Occipital lobe (tissue), 2 donors: Measurements from ENCODE around the gene CCL21. TPM values are rescaled to one million over a fixed set of nuclear protein-coding genes. Genes with fewer than 3 reads are reported as not detected.
"Not testable (repeated sequence)": the region's sequence is repeated elsewhere in the genome, so short reads cannot be mapped to it uniquely, and the experiment has no call there.

Experiments
- DNase-seq: peaks from one replicate; lab custom pipeline; 2025; lab: John Stamatoyannopoulos, UW
- total RNA-seq: library from RNA; depleted of rRNA; stranded (reverse); fragments of >200 nt; gene quantifications from one replicate; pipeline ENCODE4 v1.2.3, GENCODE V29; 2014

CCL21 gene
- not detected for total RNA-seq

- no peak for DNase-seq
Observed at GRCh38 chr9:34710023-34710422, at the start of gene CCL21. Gene CCL21 (minus strand): TSS chr9:34710136. CDS start chr9:34710066, 70 bp downstream.

GRCh38 chr9:34759432-34760134 lies 49.6 kb upstream of the CCL21 start:
- peak; percentile 36 for DNase-seq

GRCh38 chr9:34750320-34750719 lies 40.4 kb upstream of the CCL21 start:
- DNase-seq: not testable (repeated sequence)

GRCh38 chr9:34746526-34746925 lies 36.6 kb upstream of the CCL21 start:
- no peak for DNase-seq

GRCh38 chr9:34744295-34745221 lies 34.6 kb upstream of the CCL21 start:
- DNase-seq: no peak

- DNase-seq: no peak
Observed at GRCh38 chr9:34742710-34743109, 32.8 kb upstream of the CCL21 start.

- DNase-seq: no peak
Observed at GRCh38 chr9:34741628-34742027, 31.7 kb upstream of the CCL21 start.

GRCh38 chr9:34740176-34740575 lies 30.2 kb upstream of the CCL21 start:
- not testable (repeated sequence) for DNase-seq

GRCh38 chr9:34737677-34738260 lies 27.8 kb upstream of the CCL21 start:
- no peak for DNase-seq

GRCh38 chr9:34734720-34735119 lies 24.8 kb upstream of the CCL21 start:
- no peak for DNase-seq

GRCh38 chr9:34732886-34733285 lies 22.9 kb upstream of the CCL21 start:
- no peak for DNase-seq

GRCh38 chr9:34732478-34732877 lies 22.5 kb upstream of the CCL21 start:
- DNase-seq: no peak

- DNase-seq: no peak
Observed at GRCh38 chr9:34723141-34723540, 13.2 kb upstream of the CCL21 start.

GRCh38 chr9:34719769-34720025 lies 9.8 kb upstream of the CCL21 start:
- not testable (repeated sequence) for DNase-seq

GRCh38 chr9:34719021-34719768 lies 9.3 kb upstream of the CCL21 start:
- no peak for DNase-seq

GRCh38 chr9:34717996-34718614 lies 8.2 kb upstream of the CCL21 start:
- no peak for DNase-seq

GRCh38 chr9:34716711-34717110 lies 6.8 kb upstream of the CCL21 start:
- no peak for DNase-seq

GRCh38 chr9:34715639-34716215 lies 5.8 kb upstream of the CCL21 start:
- DNase-seq: no peak

GRCh38 chr9:34714007-34714406 lies 4.1 kb upstream of the CCL21 start:
- DNase-seq: no peak

- DNase-seq: no peak
Observed at GRCh38 chr9:34712140-34712539, 2.2 kb upstream of the CCL21 start.
